HL-60 (cell line): ENCODE data around the gene MAD1L1.
"Not testable (repeated sequence)": the region's sequence is repeated elsewhere in the genome, so short reads cannot be mapped to it uniquely, and the experiment has no call there.

Experiments
- DNase-seq, 2 experiments: peaks; one replicate each; pipeline ENCODE4 v3.0.0-alpha.2; 2010 to 2020; ENCODE audit warnings: low read depth in 1 of 2, low spot score in 1 of 2
- H3K27ac ChIP-seq: fragments of 250-450 bp; sonication (Bioruptor Pico); replicated peaks from 2 replicates; pipeline ENCODE4 v1.5.1; 2020; ENCODE audit warnings: mild to moderate bottlenecking, moderate library complexity
- H3K27me3 ChIP-seq: fragments of 250-450 bp; sonication (Bioruptor Pico); 2 replicates; pipeline ENCODE4 v1.5.1; 2021; ENCODE audit warnings: mild to moderate bottlenecking, moderate library complexity; ENCODE audit not compliant: insufficient read depth, poor library complexity, severe bottlenecking
- H3K4me3 ChIP-seq: replicated peaks from 2 replicates; pipeline ENCODE4 v1.5.1; 2011; ENCODE audit warnings: mild to moderate bottlenecking, control low read depth, low read length; ENCODE audit not compliant: insufficient read depth
- CTCF ChIP-seq: IDR thresholded peaks from one replicate; pipeline ENCODE4 v1.5.1; 2011; ENCODE audit warnings: low read length, control low read depth, inconsistent platforms; ENCODE audit not compliant: insufficient read depth
- GABPA ChIP-seq: IDR thresholded peaks from 2 replicates; pipeline ENCODE4 v1.6.1; 2012; ENCODE audit warnings: low read depth
- POLR2AphosphoS5 ChIP-seq: IDR thresholded peaks from 2 replicates; pipeline ENCODE4 v1.6.1; 2012; ENCODE audit warnings: low read depth
- REST ChIP-seq: IDR thresholded peaks from 2 replicates; pipeline ENCODE4 v1.6.1; 2012; ENCODE audit warnings: low read depth; ENCODE audit not compliant: insufficient replicate concordance
- SPI1 ChIP-seq: IDR thresholded peaks from 2 replicates; pipeline ENCODE4 v1.6.1; 2012; ENCODE audit warnings: low read depth, mild to moderate bottlenecking, borderline replicate concordance

MAD1L1 gene

GRCh38 chr7:1978656-1979590, 253.8 kb downstream of the MAD1L1 start:
- no peak overlapping the region for H3K4me3 ChIP-seq
- no peak overlapping the region for H3K27ac ChIP-seq
- H3K27me3 ChIP-seq: no peaks in the 10 kb centered on the region
- TF ChIP-seq GABPA: no peak
- no peak for TF ChIP-seq CTCF
- TF ChIP-seq SPI1: no peak
- no peak for TF ChIP-seq POLR2AphosphoS5
- TF ChIP-seq REST: no peak
- DNase-seq: no peak

GRCh38 chr7:1977876-1978441, 254.8 kb downstream of the MAD1L1 start:
- no peak for TF ChIP-seq CTCF
- TF ChIP-seq SPI1: no peak
- no peak for TF ChIP-seq POLR2AphosphoS5
- no peak for DNase-seq
- no peak overlapping the region for H3K27ac ChIP-seq
- no peaks in the 10 kb centered on the region for H3K27me3 ChIP-seq
- H3K4me3 ChIP-seq: no peak overlapping the region

GRCh38 chr7:1977059-1977875, 255.5 kb downstream of the MAD1L1 start:
- TF ChIP-seq CTCF (no peak), REST (no peak), POLR2AphosphoS5 (no peak), GABPA (no peak), SPI1 (no peak)
- H3K27me3 ChIP-seq: no peaks in the 10 kb centered on the region
- no peak for DNase-seq
- H3K4me3 ChIP-seq: no peak overlapping the region
- no peak overlapping the region for H3K27ac ChIP-seq

- not testable (repeated sequence) for H3K27ac ChIP-seq, DNase-seq, H3K4me3 ChIP-seq, H3K27me3 ChIP-seq
Observed at GRCh38 chr7:1976521-1976920, 256.2 kb downstream of the MAD1L1 start.
